GM19035 (cell line): ENCODE measurements around the gene RYK.

Experiments
- ATAC-seq: cut with Tn5 transposase; IDR thresholded peaks from one replicate; pipeline ENCODE4 v1.9.1; 2021; ENCODE audit not compliant: unreplicated experiment

The RYK gene

DNA sequence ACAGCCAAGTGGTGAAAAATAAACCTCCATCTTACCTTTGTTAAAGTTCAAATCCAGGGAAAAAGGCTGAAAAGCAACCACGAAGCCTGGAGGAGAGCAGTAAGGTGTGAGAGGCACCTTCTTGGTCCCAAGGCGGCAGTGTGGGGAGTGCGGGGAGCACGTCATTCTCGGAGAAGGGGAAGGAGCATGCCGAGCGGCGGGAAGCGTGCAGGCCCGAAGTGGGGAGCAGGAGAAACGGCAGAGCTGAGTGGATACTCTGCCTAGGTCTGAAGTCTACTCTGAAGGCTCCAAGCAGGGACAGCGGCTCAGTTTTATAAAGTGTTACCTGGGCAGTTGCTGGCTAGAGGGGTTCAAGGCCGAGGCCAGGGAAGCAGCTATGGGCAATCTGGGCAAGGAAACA is 96.9 kb downstream of the RYK start:
- ATAC-seq: no peak

DNA sequence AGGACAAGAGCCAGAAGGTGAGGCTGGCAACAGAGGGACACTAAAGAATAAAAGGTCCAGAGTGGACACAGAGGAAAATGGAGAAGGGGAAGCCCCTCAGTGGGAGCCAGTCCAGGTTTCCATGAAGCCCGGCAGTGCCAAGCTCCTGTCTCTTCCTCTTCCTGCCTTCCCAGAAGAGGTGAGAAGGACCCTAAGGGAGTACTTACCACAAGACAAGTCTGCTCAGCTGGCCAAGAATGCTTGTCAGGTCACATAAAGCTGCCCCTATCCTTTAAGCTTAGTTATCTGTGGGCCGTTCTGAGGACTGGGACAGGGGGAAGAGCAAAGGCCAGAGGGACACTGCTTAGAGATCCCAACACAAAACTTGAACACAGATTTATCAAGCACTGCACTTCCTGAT is 100.2 kb downstream of the RYK start:
- no peak for ATAC-seq

GRCh38 chr3:134149286-134149685 is 101.4 kb downstream of the RYK start:
- ATAC-seq: no peak

- ATAC-seq: no peak
These were observed 102.1 kb downstream of the RYK start for GRCh38 chr3:134148534-134148933.

GRCh38 chr3:134147411-134147810 is 103.2 kb downstream of the RYK start:
- ATAC-seq: no peak

GRCh38 chr3:134146666-134147065 is 104.0 kb downstream of the RYK start:
- ATAC-seq: no peak

DNA sequence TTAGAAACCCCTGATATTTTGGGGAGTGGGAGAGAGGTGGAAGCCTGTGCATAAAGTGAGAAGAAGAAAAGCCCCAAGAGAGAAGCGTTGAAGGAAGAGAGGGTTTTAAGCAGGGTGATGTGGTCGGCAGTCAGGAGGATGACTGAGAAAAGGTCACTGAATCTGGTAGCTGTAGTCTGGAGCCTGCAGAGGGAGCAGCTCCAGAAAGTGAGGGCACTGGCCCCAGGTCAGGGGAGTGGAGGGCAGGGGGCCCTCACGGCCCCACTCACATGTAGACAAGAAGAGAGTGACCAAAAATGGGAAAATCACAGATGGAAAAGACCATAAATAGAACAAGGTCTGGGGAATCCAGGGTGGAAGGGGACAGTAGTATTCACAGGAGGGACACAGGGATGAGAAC is 105.5 kb downstream of the RYK start:
- ATAC-seq: no peak

DNA sequence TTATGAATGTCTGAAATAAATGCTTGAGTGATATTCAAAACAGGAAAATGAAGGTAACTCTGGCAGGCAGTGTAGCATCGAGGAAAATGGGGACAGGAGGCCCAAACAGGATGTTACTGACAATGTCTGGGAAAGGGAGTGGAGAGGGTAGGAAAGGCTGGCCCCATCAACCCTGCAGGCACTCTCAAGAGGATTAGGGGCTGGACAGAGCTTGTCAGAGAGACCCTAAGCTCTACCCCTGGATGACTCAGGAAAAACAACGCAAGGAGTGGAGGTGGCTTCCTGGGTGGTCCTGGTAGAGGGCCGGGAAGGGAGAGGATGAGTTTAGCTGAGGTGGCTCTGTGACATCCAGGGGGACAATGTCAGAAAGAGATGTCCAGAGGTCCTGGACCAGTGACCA is 106.0 kb downstream of the RYK start:
- no peak for ATAC-seq

- ATAC-seq: no peak
These were observed 106.7 kb downstream of the RYK start for GRCh38 chr3:134143828-134144401.

DNA sequence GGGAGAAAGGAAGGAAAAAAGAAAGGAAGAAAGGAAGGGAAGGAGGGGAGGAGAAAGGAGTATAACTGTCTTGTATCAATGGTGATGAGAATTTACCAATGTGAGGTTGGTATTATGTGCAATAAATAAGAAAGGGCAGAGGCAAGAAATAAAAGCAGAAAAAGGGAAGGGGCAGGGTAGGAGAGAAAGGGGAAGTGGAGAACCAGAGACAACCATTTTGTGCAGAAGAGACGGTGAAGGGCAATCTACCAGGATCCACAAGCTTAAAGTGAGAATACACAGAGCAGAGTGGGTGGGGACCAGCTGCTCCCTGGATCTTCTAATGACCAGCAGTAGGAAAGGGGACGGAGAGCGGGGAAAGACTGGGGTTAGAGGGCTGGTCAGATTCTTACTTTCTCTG is 114.1 kb downstream of the RYK start:
- ATAC-seq: no peak

DNA sequence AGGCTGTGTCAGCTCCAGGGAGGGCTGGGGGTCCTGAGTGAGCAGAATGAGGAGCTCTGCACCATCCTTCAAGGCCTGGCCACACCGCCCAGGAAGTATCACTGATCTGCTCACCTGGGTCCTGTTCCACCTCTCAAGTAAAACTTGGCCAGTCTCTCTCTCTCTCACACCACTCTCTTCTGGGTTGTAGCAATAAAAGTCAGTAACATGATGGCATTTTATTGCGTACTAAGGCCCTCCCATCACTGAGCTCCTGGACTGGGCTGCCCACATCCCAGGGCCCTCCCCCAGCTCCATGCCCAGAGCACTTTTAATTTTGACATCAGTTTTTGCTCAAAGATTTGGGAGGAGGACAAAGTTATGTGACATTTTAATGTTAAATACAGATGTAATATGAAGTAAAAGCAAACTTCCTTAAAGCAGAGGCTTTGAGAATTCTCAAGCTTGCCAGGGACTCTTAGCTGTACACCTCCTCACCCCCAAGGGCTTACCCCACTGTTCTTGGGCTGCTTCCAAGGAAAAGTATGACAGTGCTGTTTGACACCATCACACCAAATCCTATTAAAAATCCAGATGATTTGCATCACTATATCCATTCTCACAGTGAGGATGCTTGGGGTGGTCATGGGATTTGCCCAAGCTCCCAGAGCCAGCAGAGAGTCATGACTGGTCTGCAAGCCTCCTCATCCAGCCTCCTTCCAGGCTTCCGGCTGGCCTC is 115.8 kb downstream of the RYK start:
- ATAC-seq: no peak

DNA sequence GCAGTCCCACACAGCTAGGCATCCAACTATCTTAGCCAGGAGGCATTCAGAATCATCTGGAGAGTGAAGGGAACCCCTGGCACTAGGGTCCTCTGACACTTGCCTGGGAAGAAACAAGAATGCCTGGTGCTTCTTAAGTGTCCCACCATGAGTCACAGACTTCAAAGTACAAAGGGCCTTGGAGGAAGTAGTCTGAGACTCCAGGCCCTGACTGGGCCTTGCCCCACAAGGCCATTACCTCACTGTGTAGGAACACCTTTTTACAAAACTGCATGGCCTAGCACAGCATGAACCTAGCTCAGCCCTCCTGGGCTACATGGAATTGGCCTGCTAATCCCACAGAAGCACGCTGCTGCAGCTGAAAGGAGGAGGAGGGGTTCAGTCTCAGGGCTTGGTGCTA is 116.4 kb downstream of the RYK start:
- no peak for ATAC-seq

DNA sequence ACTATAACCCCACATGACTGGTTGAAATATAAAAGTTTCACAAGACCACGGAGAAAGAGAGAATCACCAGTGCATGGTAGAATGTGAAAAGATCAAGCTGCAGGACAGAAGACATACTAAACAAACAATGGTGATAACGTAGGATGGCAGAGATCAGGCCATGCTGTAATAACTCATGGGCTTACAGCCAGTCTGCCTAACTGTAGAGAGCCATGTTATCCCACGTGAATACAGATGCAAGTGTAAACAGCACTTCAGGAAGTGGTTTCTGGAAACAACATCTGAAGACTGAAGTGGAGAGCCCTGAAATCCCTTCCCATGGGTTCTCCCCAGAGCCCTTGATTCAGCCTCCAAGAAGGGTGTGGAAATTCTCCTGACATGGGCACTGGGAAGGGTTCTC is 117.7 kb downstream of the RYK start:
- no peak for ATAC-seq

DNA sequence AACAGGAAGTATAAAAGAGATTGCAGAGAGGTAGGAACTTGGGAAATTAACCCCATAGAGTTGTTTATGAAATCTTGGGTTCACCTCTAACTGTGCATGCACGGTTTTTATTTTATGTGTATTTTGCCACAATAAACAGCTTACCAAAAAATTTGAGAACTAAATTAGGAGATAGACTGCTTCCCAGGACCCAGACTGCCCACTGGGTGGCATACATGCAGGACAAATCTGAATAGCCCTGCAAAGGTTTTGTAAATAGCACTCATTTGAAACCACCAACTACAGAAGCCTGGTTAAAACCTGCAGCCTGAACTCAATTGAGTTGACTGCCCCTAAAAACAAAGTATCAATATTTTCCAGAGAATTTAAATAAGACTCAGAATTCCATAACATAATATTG is 124.5 kb downstream of the RYK start:
- ATAC-seq: no peak

GRCh38 chr3:134114726-134115125 is 135.9 kb downstream of the RYK start:
- ATAC-seq: no peak

GRCh38 chr3:134111616-134112015 is 139.0 kb downstream of the RYK start:
- no peak for ATAC-seq

DNA sequence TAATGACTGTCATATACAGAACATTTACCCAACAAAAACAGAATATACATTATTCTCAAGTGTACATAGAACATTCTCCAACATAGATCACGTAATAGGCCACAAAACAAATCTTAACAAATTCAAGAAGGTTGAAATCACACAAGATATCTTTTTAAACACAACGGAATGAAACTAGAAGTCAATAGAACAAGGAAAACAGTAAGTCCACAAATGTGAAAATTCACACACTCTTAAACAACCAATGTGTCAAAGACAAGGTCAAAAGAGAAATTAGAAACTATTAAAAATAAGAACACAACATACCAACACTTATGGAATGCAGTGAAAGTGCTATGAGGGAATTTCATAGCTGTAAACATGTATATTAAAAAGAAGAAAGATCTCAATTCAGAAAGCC is 139.7 kb downstream of the RYK start:
- no peak for ATAC-seq
